WTC11 (cell line): Measurements from ENCODE around the gene BSPH1.

Experiments used
- AR ChIP-seq: fragments of 250-450 bp; sonication (Bioruptor Pico); IDR thresholded peaks from 2 replicates; pipeline ENCODE4 v1.9.0; 2021; ENCODE audit warnings: mild to moderate bottlenecking
- ARID4B ChIP-seq: sonication (generic); formaldehyde crosslinking; IDR thresholded peaks from 2 replicates; pipeline ENCODE4 v1.8.0; 2023; ENCODE audit warnings: missing genetic modification reagents, mild to moderate bottlenecking, borderline replicate concordance
- CTCF ChIP-seq: fragments of 200-600 bp; IDR thresholded peaks from 2 replicates; pipeline ENCODE4 v1.8.0; 2022; ENCODE audit warnings: antibody characterized with exemption
- ETV6 ChIP-seq: sonication (generic); formaldehyde crosslinking; IDR thresholded peaks from 2 replicates; pipeline ENCODE4 v1.8.1; 2022; ENCODE audit warnings: mild to moderate bottlenecking, missing genetic modification reagents
- JUN ChIP-seq: sonication (generic); formaldehyde crosslinking; IDR thresholded peaks from 2 replicates; pipeline ENCODE4 v1.8.0; 2023; ENCODE audit warnings: mild to moderate bottlenecking, missing genetic modification reagents
- SMAD3 ChIP-seq: sonication (generic); formaldehyde crosslinking; IDR thresholded peaks from 2 replicates; pipeline ENCODE4 v1.8.0; 2022; ENCODE audit warnings: missing genetic modification reagents, mild to moderate bottlenecking, borderline replicate concordance
- SP1 ChIP-seq: sonication (generic); formaldehyde crosslinking; conservative IDR thresholded peaks from 2 replicates; pipeline ENCODE4 v1.8.1; 2022; ENCODE audit warnings: missing genetic modification reagents
- ZBTB43 ChIP-seq: sonication (generic); formaldehyde crosslinking; IDR thresholded peaks from 2 replicates; pipeline ENCODE4 v1.8.1; 2023; ENCODE audit warnings: mild to moderate bottlenecking, missing genetic modification reagents
- ZNF121 ChIP-seq: sonication (generic); formaldehyde crosslinking; IDR thresholded peaks from 2 replicates; pipeline ENCODE4 v1.8.0; 2023; ENCODE audit warnings: missing genetic modification reagents
- ZNF138 ChIP-seq: sonication (generic); formaldehyde crosslinking; conservative IDR thresholded peaks from 2 replicates; pipeline ENCODE4 v1.8.1; 2022; ENCODE audit warnings: mild to moderate bottlenecking, moderate library complexity, missing genetic modification reagents

GRCh38 chr19:48004236-48004635, 12.3 kb upstream of the BSPH1 start:
- TF ChIP-seq CTCF (no peak), ZNF138 (CRISPR knock-in tag) (no peak), JUN (CRISPR knock-in tag) (no peak), SP1 (no peak), ETV6 (CRISPR knock-in tag) (no peak), ARID4B (CRISPR knock-in tag) (no peak), ZNF121 (CRISPR knock-in tag) (no peak), ZBTB43 (CRISPR knock-in tag) (no peak), AR (CRISPR knock-in tag) (no peak), SMAD3 (CRISPR knock-in tag) (no peak)
